ENCODE data around the gene BCAS1.

Gene BCAS1

GRCh38 chr20:53950578-53950977, 119.8 kb downstream of the BCAS1 start:
- no peak for DNase-seq (ENCODE audit: low read depth)
- no peak for TF ChIP-seq CTCF (conservative IDR thresholded peaks at IDR 0.05; ENCODE audit: control insufficient read depth, insufficient read depth, low read depth, low read length)
- no peak overlapping the region for H3K4me3 ChIP-seq (ENCODE audit: control insufficient read depth, low read depth, low read length)

- TF ChIP-seq CTCF (conservative IDR thresholded peaks at IDR 0.05; ENCODE audit: control insufficient read depth, insufficient read depth, low read depth, low read length), result no peak
- no peak overlapping the region for H3K4me3 ChIP-seq (ENCODE audit: control insufficient read depth, low read depth, low read length)
- DNase-seq (ENCODE audit: low read depth), result no peak
Measured at GRCh38 chr20:53950031-53950430, 120.4 kb downstream of the BCAS1 start.

GRCh38 chr20:53949319-53949839, 121.0 kb downstream of the BCAS1 start:
- TF ChIP-seq CTCF (conservative IDR thresholded peaks at IDR 0.05; ENCODE audit: control insufficient read depth, insufficient read depth, low read depth, low read length), result no peak
- H3K4me3 ChIP-seq (ENCODE audit: control insufficient read depth, low read depth, low read length), result no peak overlapping the region

GRCh38 chr20:53948383-53949318, 121.7 kb downstream of the BCAS1 start:
- no peak for TF ChIP-seq CTCF (conservative IDR thresholded peaks at IDR 0.05; ENCODE audit: control insufficient read depth, insufficient read depth, low read depth, low read length)
- no peak overlapping the region for H3K4me3 ChIP-seq (ENCODE audit: control insufficient read depth, low read depth, low read length)
- no peak for DNase-seq (ENCODE audit: low read depth)

More at GRCh38 chr20:53949319-53949839, 121.0 kb downstream of the BCAS1 start:
- peak; percentile 95 for DNase-seq (ENCODE audit: low read depth)

GRCh38 chr20:53947501-53948195, 122.7 kb downstream of the BCAS1 start:
- TF ChIP-seq CTCF (conservative IDR thresholded peaks at IDR 0.05; ENCODE audit: control insufficient read depth, insufficient read depth, low read depth, low read length), result no peak
- no peak for DNase-seq (ENCODE audit: low read depth)
- H3K4me3 ChIP-seq (ENCODE audit: control insufficient read depth, low read depth, low read length), result no peak overlapping the region

GRCh38 chr20:53946106-53946505, 124.3 kb downstream of the BCAS1 start:
- DNase-seq (ENCODE audit: low read depth), result no peak
- H3K4me3 ChIP-seq (ENCODE audit: control insufficient read depth, low read depth, low read length), result no peak overlapping the region
- TF ChIP-seq CTCF (conservative IDR thresholded peaks at IDR 0.05; ENCODE audit: control insufficient read depth, insufficient read depth, low read depth, low read length), result no peak

All from fibroblast of mammary gland (primary cell).